Ovary (tissue), 9 donors: ENCODE results near the gene PRDM16. TPM values are rescaled to one million over a fixed set of nuclear protein-coding genes. Genes with fewer than 3 reads are reported as not detected.

Experiments used
- DNase-seq, 5 donors: peaks; one replicate each; pipeline ENCODE4 v3.0.0-alpha.2; 2019 to 2020
- H3K27ac ChIP-seq, 2 donors: fragments of 200-600 bp; one replicate each; pipeline versions ENCODE4 v1.5.1 to v1.8.0; 2019 to 2022
- H3K27me3 ChIP-seq: fragments of 200-600 bp; one replicate; pipeline ENCODE4 v1.8.0; 2022
- H3K36me3 ChIP-seq: fragments of 200-600 bp; sonication (generic); one replicate; pipeline ENCODE4 v1.5.1; 2019
- H3K4me1 ChIP-seq: one replicate; pipeline ENCODE4 v1.8.1; 2013; ENCODE audit warnings: mild to moderate bottlenecking, moderate library complexity; ENCODE audit not compliant: insufficient read depth
- H3K4me3 ChIP-seq: fragments of 200-600 bp; sonication (generic); one replicate; pipeline ENCODE4 v1.5.1; 2017
- H3K9me3 ChIP-seq, 2 donors: fragments of 200-600 bp in 1 of 2; sonication (generic) in 1 of 2; one replicate each; pipeline versions ENCODE4 v1.5.1 to v1.8.1; 2013 to 2019; ENCODE audit warnings: mild to moderate bottlenecking in 1 of 2, moderate library complexity in 1 of 2
- EP300 ChIP-seq: sonication (generic); formaldehyde crosslinking; IDR thresholded peaks from one replicate; pipeline ENCODE4 v1.6.1; 2017; ENCODE audit warnings: antibody characterized with exemption
- POLR2A ChIP-seq: fragments of 450-650 bp; IDR thresholded peaks from one replicate; pipeline ENCODE4 v1.6.1; 2017; ENCODE audit warnings: antibody characterized with exemption, mild to moderate bottlenecking, moderate library complexity
- WGBS, 3 donors: extraction: QIAGEN DNeasy Blood & Tissue Kit in 1 of 3; methylation state at CpG; one replicate each; pipeline versions ENCODE4 v1.1.5 to v1.1.7; 2013 to 2017; 5-methylcytosine and 5-hydroxymethylcytosine counted together
- intact Hi-C, 4 donors: fragments of 100-400 bp; cut with DNase I; formaldehyde crosslinking; loops; one replicate each; pipeline versions ENCODE4 v1.11.0 to v1.15.1; 2022 to 2023
- polyA plus RNA-seq, 2 donors: library from polyadenylated mRNA; stranded (reverse); fragments of 200-250 nt in 1 of 2; fragments of 350-450 nt in 1 of 2; fragmentation: Illumina TruSeq in 1 of 2; extraction: RNeasy Lipid Tissue Mini Kit (QIAGEN cat#74804) in 1 of 2; gene quantifications; one replicate each; pipeline ENCODE4 v1.2.3, GENCODE V29; 2013 to 2014
- total RNA-seq, 7 donors: library from RNA; depleted of rRNA in 2 of 7; stranded (reverse); fragments of >200 nt in 2 of 7; fragmentation: NEBNext Ultra II Directional in 3 of 7; extraction: Animal tissue kit (Norgen Biotek cat#: 25700) in 3 of 7; gene quantifications; one replicate each; pipeline versions ENCODE4 v1.1.0 to v1.2.4, GENCODE V29; 2016 to 2023
- TF ChIP-seq, protein P1 (sequence below), 3 donors: fragments of 450-650 bp in 2 of 3; fragments of 200-600 bp in 1 of 3; IDR thresholded peaks; one replicate each; pipeline versions ENCODE4 v1.5.1 to v1.8.0; 2016 to 2022; ENCODE audit warnings: antibody characterized with exemption in 3 of 3, mild to moderate bottlenecking in 1 of 3
- donor health status: DM: no; HTN: no; CAD: no; lungs with moderate emphysema.
- donor health status: DM: no; HTN: no; CAD: no.
- donor health status: Bipolar disorder and iron deficiency.
- donor health status: DM: yes; HTN: yes; CAD: no.
- donor health status: DM: no; HTN: no; CAD: no.
- donor health status: DM: yes; HTN: yes; CAD: no.

The PRDM16 gene
- total and polyA plus RNA-seq, 9 donors, result 1.1 to 17.3 (median 3.9) TPM

- intact Hi-C loops, result no loop called here
- no peaks in the 10 kb centered on the region for H3K4me1 ChIP-seq
- no peak overlapping the region for H3K4me3 ChIP-seq
- no peak overlapping the region for H3K27ac ChIP-seq
- no peaks in the 10 kb centered on the region for H3K27me3 ChIP-seq
- WGBS, 3 donors, result 71 to 73% (median 72%) methylated on average over 34 to 37 of the region's 37 CpGs
- TF ChIP-seq EP300, result no peak
- TF ChIP-seq, protein P1, sequence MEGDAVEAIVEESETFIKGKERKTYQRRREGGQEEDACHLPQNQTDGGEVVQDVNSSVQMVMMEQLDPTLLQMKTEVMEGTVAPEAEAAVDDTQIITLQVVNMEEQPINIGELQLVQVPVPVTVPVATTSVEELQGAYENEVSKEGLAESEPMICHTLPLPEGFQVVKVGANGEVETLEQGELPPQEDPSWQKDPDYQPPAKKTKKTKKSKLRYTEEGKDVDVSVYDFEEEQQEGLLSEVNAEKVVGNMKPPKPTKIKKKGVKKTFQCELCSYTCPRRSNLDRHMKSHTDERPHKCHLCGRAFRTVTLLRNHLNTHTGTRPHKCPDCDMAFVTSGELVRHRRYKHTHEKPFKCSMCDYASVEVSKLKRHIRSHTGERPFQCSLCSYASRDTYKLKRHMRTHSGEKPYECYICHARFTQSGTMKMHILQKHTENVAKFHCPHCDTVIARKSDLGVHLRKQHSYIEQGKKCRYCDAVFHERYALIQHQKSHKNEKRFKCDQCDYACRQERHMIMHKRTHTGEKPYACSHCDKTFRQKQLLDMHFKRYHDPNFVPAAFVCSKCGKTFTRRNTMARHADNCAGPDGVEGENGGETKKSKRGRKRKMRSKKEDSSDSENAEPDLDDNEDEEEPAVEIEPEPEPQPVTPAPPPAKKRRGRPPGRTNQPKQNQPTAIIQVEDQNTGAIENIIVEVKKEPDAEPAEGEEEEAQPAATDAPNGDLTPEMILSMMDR (IDR thresholded peaks at IDR 0.05), result no peak
- no peak for TF ChIP-seq POLR2A
- no peak for DNase-seq
- no peaks in the 10 kb centered on the region for H3K9me3 ChIP-seq
- H3K36me3 ChIP-seq, result no peaks in the 10 kb centered on the region
These were observed 206.7 kb downstream of the PRDM16 start for GRCh38 chr1:3275471-3276340.

DNA sequence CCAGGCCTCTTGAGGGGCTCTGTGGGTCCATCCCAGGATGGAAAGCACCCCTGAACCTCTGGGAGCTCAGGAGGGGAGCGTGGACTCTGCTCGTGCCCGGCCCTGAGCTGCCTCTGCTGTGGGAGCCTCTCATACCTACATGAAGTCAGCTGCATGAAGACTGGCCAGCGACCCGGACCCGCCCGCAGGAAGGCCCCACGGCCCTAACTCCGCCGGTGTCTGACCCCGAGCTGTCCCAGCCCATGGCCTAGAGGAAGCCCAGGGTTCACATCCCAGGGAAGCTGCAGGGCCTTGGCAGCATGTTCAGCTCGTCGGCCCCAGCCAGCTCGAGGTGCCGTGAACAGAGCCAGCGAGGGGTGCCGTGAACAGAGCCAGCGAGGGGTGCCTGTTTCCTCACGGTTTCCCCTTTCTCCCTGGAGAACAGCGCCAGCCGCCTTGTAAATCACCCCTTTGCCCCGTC lies 207.4 kb downstream of the PRDM16 start:
- 82 to 94% (median 84%) methylated on average over 8 to 22 of the region's 22 CpGs for whole genome bisulfite sequencing, 3 donors
- Histone ChIP-seq H3K27ac (no peak overlapping the region), H3K9me3 (no peaks in the 10 kb centered on the region), H3K4me3 (no peak overlapping the region), H3K36me3 (no peaks in the 10 kb centered on the region), H3K27me3 (no peaks in the 10 kb centered on the region), H3K4me1 (no peaks in the 10 kb centered on the region)
- TF ChIP-seq, protein P1 (IDR thresholded peaks at IDR 0.05), result no peak
- TF ChIP-seq EP300 (no peak), POLR2A (no peak)
- DNase-seq, result no peak
- intact Hi-C loops, result no loop called here

DNA sequence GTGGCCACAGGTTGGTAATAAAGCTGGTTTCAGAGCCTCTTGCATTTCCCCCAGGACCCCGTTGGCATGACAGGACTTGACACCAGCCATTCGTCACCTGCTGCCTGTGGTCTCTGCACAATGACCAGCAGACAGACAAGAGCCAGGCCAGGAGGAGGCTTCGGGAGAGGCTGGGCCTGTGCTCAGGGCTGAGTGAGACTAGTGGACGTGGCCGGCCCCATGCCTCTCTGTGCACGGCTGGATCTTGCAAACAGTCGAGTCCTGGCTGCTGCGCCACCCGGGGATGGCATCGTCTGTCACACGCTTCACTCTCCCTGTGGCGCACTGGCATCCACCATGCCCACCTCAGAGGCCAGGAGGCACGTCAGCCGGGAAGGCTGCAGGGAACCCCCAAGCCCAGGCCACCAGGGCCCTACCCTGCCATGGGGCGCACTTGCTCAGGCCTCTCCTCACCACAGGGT lies 208.0 kb downstream of the PRDM16 start:
- intact Hi-C loops, result no loop called here
- 82 to 89% (median 84%) methylated on average over 14 to 15 of the region's 15 CpGs for WGBS, 3 donors
- DNase-seq, result no peak
- Histone ChIP-seq H3K27ac (no peak overlapping the region), H3K9me3 (no peaks in the 10 kb centered on the region), H3K36me3 (no peaks in the 10 kb centered on the region), H3K4me3 (no peak overlapping the region), H3K27me3 (no peaks in the 10 kb centered on the region), H3K4me1 (no peaks in the 10 kb centered on the region)
- TF ChIP-seq, protein P1 (IDR thresholded peaks at IDR 0.05), result no peak
- TF ChIP-seq EP300 (no peak), POLR2A (no peak)

- Histone ChIP-seq H3K27me3 (no peaks in the 10 kb centered on the region), H3K4me3 (no peak overlapping the region), H3K9me3 (no peaks in the 10 kb centered on the region), H3K27ac (no peak overlapping the region), H3K4me1 (no peaks in the 10 kb centered on the region), H3K36me3 (no peaks in the 10 kb centered on the region)
- DNase-seq, result no peak
- TF ChIP-seq, protein P1 (IDR thresholded peaks at IDR 0.05), result no peak
- TF ChIP-seq EP300 (no peak), POLR2A (no peak)
- intact Hi-C loops, result no loop called here
- 85 to 92% (median 90%) methylated on average over 19 of the region's 19 CpGs for WGBS, 3 donors
These were observed 208.6 kb downstream of the PRDM16 start for GRCh38 chr1:3277623-3278022.
